CD14-positive monocyte (primary cell): ENCODE measurements around the gene CTTN. TPM values are rescaled to one million over a fixed set of nuclear protein-coding genes. Genes with fewer than 3 reads are reported as not detected.
A peak's percentile ranks its signal among the peaks of the same experiment; 100 is the strongest.

Experiments used
- DNase-seq, 3 donors: peaks; one replicate each; pipeline ENCODE4 v3.0.0-alpha.2; 2011 to 2022
- H2AFZ ChIP-seq: 2 replicates; pipeline ENCODE4 v1.6.0; 2012; ENCODE audit warnings: mild to moderate bottlenecking, low read depth, low read length, inconsistent platforms; ENCODE audit not compliant: insufficient read depth, poor library complexity, severe bottlenecking
- H3K27ac ChIP-seq, 2 donors: 1 replicate in 1 of 2; 2 replicates in 1 of 2; pipeline ENCODE4 v1.5.1; 2012 to 2013; ENCODE audit warnings: low read length in 2 of 2, control low read depth in 1 of 2, inconsistent platforms in 1 of 2, low read depth in 1 of 2, mild to moderate bottlenecking in 1 of 2
- H3K27me3 ChIP-seq, 2 donors: one replicate each; pipeline versions ENCODE4 v1.6.0 to v1.6.1; 2011 to 2013; ENCODE audit warnings: low read length in 2 of 2; ENCODE audit not compliant: control insufficient read depth in 2 of 2, insufficient read depth in 2 of 2
- H3K36me3 ChIP-seq, 2 donors: replicated peaks in 1 of 2; 1 replicate in 1 of 2; 2 replicates in 1 of 2; pipeline versions ENCODE4 v1.5.1 to v1.6.1; 2012 to 2013; ENCODE audit warnings: low read length in 2 of 2, control low read depth in 1 of 2, inconsistent platforms in 1 of 2, mild to moderate bottlenecking in 1 of 2; ENCODE audit not compliant: insufficient read depth in 2 of 2, control insufficient read depth in 1 of 2
- H3K4me1 ChIP-seq, 2 donors: 1 replicate in 1 of 2; 2 replicates in 1 of 2; pipeline versions ENCODE4 v1.5.1 to v1.6.1; 2012 to 2013; ENCODE audit warnings: low read length in 2 of 2, control low read depth in 1 of 2, inconsistent platforms in 1 of 2, mild to moderate bottlenecking in 1 of 2, moderate library complexity in 1 of 2; ENCODE audit not compliant: insufficient read depth in 2 of 2, control insufficient read depth in 1 of 2
- H3K4me2 ChIP-seq: replicated peaks from 2 replicates; pipeline ENCODE3; 2012; ENCODE audit warnings: low read length, moderate library complexity, mild to moderate bottlenecking; ENCODE audit not compliant: poor library complexity, severe bottlenecking; ENCODE audit errors: extremely low read depth
- H3K4me3 ChIP-seq, 3 experiments: fragments of 200-600 bp in 1 of 3; sonication (generic) in 1 of 3; replicated peaks in 1 of 3; 1 replicate in 2 of 3; 2 replicates in 1 of 3; pipeline ENCODE4 v1.5.1; 2011 to 2013; ENCODE audit warnings: low read length in 3 of 3, mild to moderate bottlenecking in 3 of 3, control low read depth in 2 of 3, low read depth in 2 of 3, inconsistent platforms in 1 of 3, moderate library complexity in 1 of 3
- H3K79me2 ChIP-seq: 2 replicates; pipeline ENCODE4 v1.6.0; 2012; ENCODE audit warnings: mild to moderate bottlenecking, control low read depth, inconsistent platforms, low read length, moderate library complexity; ENCODE audit not compliant: insufficient read depth
- H3K9ac ChIP-seq: 2 replicates; pipeline ENCODE4 v1.6.0; 2017; ENCODE audit warnings: low read length, mild to moderate bottlenecking; ENCODE audit not compliant: insufficient read depth, poor library complexity, severe bottlenecking
- H3K9me3 ChIP-seq, 2 donors: replicated peaks in 1 of 2; 1 replicate in 1 of 2; 2 replicates in 1 of 2; pipeline versions ENCODE4 v1.5.1 to v1.6.1; 2012 to 2013; ENCODE audit warnings: low read length in 2 of 2, control low read depth in 1 of 2; ENCODE audit not compliant: control insufficient read depth in 1 of 2, insufficient read depth in 1 of 2
- H4K20me1 ChIP-seq: 2 replicates; pipeline ENCODE4 v1.6.0; 2012; ENCODE audit warnings: mild to moderate bottlenecking, low read length, control low read depth, moderate library complexity; ENCODE audit not compliant: insufficient read depth
- H3K27ac Mint-ChIP-seq, 7 donors: one replicate each; pipeline ENCODE4 v1.8.0; 2020; ENCODE audit warnings: mild to moderate bottlenecking in 7 of 7, mixed read lengths in 7 of 7, moderate library complexity in 6 of 7, inconsistent platforms in 2 of 7
- H3K27me3 Mint-ChIP-seq, 3 donors: one replicate each; pipeline ENCODE4 v1.8.0; 2021 to 2022; ENCODE audit warnings: low read depth in 3 of 3, mild to moderate bottlenecking in 3 of 3, mixed read lengths in 3 of 3, moderate library complexity in 3 of 3, inconsistent platforms in 1 of 3
- H3K36me3 Mint-ChIP-seq, 2 donors: one replicate each; pipeline ENCODE4 v1.8.0; 2020; ENCODE audit warnings: mixed read lengths in 2 of 2, inconsistent platforms in 1 of 2, mild to moderate bottlenecking in 1 of 2
- H3K4me1 Mint-ChIP-seq: one replicate; pipeline ENCODE4 v1.8.0; 2020; ENCODE audit warnings: mild to moderate bottlenecking, mixed read lengths
- H3K4me3 Mint-ChIP-seq, 2 donors: one replicate each; pipeline ENCODE4 v1.8.0; 2020; ENCODE audit warnings: mild to moderate bottlenecking in 2 of 2, mixed read lengths in 2 of 2, moderate library complexity in 1 of 2
- H3K9me3 Mint-ChIP-seq, 7 donors: one replicate each; pipeline ENCODE4 v1.8.0; 2020 to 2022; ENCODE audit warnings: mixed read lengths in 7 of 7, mild to moderate bottlenecking in 6 of 7, moderate library complexity in 6 of 7, inconsistent platforms in 2 of 7
- WGBS: methylation state at CpG from one replicate; pipeline ENCODE4 v1.1.5; 2013; ENCODE audit warnings: missing lambda C conversion rate; ENCODE audit not compliant: insufficient coverage; 5-methylcytosine and 5-hydroxymethylcytosine counted together
- intact Hi-C, 2 donors: fragments of 100-400 bp; cut with micrococcal nuclease; formaldehyde crosslinking; loops; one replicate each; pipeline versions ENCODE4 v1.15.0 to v1.15.1; 2023
- polyA plus RNA-seq, 3 donors: library from polyadenylated mRNA; depleted of rRNA in 1 of 3; unstranded in 2 of 3; stranded (reverse) in 1 of 3; fragments of 300-500 nt in 2 of 3; fragments of >200 nt in 1 of 3; fragmentation: Illumina TruSeq in 2 of 3; gene quantifications; 1 replicate in 2 of 3; 2 replicates in 1 of 3; pipeline ENCODE4 v1.2.3, GENCODE V29; 2012 to 2021
- TF ChIP-seq, protein P1 (sequence below): fragments of 200-600 bp; IDR thresholded peaks from one replicate; pipeline ENCODE4 v1.8.0; 2022; ENCODE audit warnings: antibody characterized with exemption, mild to moderate bottlenecking

Gene CTTN
- polyA plus RNA-seq, 3 donors: 0.05 to 0.11 TPM; not detected in 1

DNA sequence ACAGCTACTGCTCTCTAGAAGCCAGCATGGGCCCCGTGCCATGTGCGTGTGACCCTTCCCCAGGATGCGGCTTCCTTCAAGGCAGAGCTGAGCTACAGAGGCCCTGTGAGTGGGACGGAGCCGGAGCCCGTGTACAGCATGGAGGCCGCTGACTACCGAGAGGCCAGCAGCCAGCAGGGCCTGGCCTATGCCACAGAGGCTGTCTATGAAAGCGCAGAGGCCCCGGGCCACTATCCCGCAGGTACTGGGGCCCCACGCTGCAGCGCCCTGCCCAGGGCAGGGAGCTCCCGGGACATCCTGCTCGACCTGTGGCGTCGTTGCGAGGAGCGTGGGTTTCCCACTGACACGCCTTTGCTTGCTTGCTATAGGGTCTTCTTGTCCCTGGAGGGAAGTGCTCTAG, 34.7 kb downstream of the CTTN start:
- DNase-seq: no peak
- H3K9ac ChIP-seq: no peak overlapping the region
- H3K79me2 ChIP-seq: no peaks in the 10 kb centered on the region
- no peak overlapping the region for H2AFZ ChIP-seq
- 98% methylated on average over 20 of the region's 20 CpGs for WGBS
- no peak overlapping the region for H3K27ac ChIP-seq
- H3K4me1 ChIP-seq: no peaks in the 10 kb centered on the region
- H3K36me3 ChIP-seq: no peaks in the 10 kb centered on the region
- no peaks in the 10 kb centered on the region for H3K4me1 Mint-ChIP-seq
- no peak overlapping the region for H3K4me3 Mint-ChIP-seq
- intact Hi-C loops: no loop called here
- no peaks in the 10 kb centered on the region for H4K20me1 ChIP-seq
- no peaks in the 10 kb centered on the region for H3K9me3 ChIP-seq
- H3K4me2 ChIP-seq: no peak overlapping the region
- H3K27ac Mint-ChIP-seq: no peak overlapping the region
- peaks cover 0 to 5% (median 0%) of the 10 kb centered on the region in 7 donors for H3K9me3 Mint-ChIP-seq
- peaks cover 0 to 81% of the 10 kb centered on the region in 2 donors for H3K27me3 ChIP-seq
- H3K4me3 ChIP-seq: no peak overlapping the region
- peaks cover 62 to 93% (median 84%) of the 10 kb centered on the region in 3 donors for H3K27me3 Mint-ChIP-seq
- TF ChIP-seq, protein P1, sequence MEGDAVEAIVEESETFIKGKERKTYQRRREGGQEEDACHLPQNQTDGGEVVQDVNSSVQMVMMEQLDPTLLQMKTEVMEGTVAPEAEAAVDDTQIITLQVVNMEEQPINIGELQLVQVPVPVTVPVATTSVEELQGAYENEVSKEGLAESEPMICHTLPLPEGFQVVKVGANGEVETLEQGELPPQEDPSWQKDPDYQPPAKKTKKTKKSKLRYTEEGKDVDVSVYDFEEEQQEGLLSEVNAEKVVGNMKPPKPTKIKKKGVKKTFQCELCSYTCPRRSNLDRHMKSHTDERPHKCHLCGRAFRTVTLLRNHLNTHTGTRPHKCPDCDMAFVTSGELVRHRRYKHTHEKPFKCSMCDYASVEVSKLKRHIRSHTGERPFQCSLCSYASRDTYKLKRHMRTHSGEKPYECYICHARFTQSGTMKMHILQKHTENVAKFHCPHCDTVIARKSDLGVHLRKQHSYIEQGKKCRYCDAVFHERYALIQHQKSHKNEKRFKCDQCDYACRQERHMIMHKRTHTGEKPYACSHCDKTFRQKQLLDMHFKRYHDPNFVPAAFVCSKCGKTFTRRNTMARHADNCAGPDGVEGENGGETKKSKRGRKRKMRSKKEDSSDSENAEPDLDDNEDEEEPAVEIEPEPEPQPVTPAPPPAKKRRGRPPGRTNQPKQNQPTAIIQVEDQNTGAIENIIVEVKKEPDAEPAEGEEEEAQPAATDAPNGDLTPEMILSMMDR: no peak
- no peaks in the 10 kb centered on the region for H3K36me3 Mint-ChIP-seq

DNA sequence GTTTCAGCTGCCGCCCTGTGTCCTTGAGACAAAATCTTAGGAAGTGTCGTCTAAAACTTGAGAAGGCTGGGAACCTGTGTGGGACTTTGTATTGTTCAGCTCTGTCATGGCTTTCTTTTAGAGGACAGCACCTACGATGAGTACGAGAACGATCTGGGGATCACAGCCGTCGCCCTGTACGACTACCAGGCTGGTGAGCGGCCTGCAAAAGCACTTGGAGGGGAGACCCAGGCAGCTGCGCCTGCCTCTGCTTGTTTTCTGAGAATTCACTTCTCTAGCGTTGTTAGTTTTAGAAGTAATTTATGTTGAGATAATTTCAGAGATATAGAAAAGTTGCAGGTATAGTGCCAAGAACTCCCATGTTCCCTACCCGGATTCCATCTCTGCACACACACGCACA, 35.2 kb downstream of the CTTN start:
- WGBS: 90% methylated on average over 10 of the region's 13 CpGs
- no peak for DNase-seq

More for the DNA sequence above, 35.2 kb downstream of the CTTN start:
- H3K27me3 ChIP-seq: peaks cover 0 to 79% of the 10 kb centered on the region in 2 donors
- H3K36me3 Mint-ChIP-seq: no peaks in the 10 kb centered on the region
- peak overlapping the region in 1 of 2 donors; percentile 54 for H3K4me3 Mint-ChIP-seq
- peak overlapping the region in 1 of 7 donors; percentile 12 for H3K27ac Mint-ChIP-seq
- no peak overlapping the region for H3K4me2 ChIP-seq
- H3K4me1 Mint-ChIP-seq: peaks cover 2% of the 10 kb centered on the region
- intact Hi-C loops: no loop called here
- H3K27me3 Mint-ChIP-seq: peaks cover 61 to 93% (median 84%) of the 10 kb centered on the region in 3 donors
- no peak overlapping the region for H3K9ac ChIP-seq
- no peaks in the 10 kb centered on the region for H3K9me3 ChIP-seq
- H3K27ac ChIP-seq: no peak overlapping the region
- H4K20me1 ChIP-seq: no peaks in the 10 kb centered on the region
- H3K36me3 ChIP-seq: no peaks in the 10 kb centered on the region
- peaks cover 3% of the 10 kb centered on the region in 2 donors for H3K4me1 ChIP-seq
- peaks cover 0 to 5% (median 1%) of the 10 kb centered on the region in 7 donors for H3K9me3 Mint-ChIP-seq
- H3K79me2 ChIP-seq: no peaks in the 10 kb centered on the region
- TF ChIP-seq, protein P1: no peak
- no peak overlapping the region for H2AFZ ChIP-seq
- no peak overlapping the region for H3K4me3 ChIP-seq
